ENCODE data around the gene SBK2.

Gene SBK2

DNA sequence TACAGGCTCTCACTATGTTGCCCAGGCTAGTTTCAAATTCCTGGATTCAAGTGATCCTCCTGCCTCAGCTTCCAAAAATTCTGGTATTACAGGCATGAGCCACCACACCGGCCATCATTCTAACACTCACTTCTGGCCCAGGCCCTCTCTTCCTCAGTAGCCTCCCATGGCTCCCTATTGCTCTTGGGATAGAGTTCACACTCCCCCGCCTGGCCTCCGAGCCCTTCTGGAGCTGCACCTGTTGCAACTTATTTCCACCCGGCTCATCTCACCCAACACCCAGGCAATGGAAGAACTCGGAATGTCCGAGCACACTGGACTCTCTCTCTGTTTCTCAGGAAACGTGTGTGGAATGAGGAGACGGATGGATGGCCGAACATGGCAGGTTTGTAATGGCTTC lies 17.4 kb upstream of the SBK2 start:
- no peak for TF ChIP-seq CTCF (IDR thresholded peaks at IDR 0.05; ENCODE audit: poor library complexity, severe bottlenecking)
- Histone ChIP-seq H3K27me3 (ENCODE audit: insufficient read depth, poor library complexity, severe bottlenecking) (no peaks in the 10 kb centered on the region), H3K27ac (ENCODE audit: poor library complexity, severe bottlenecking) (no peak overlapping the region), H3K4me3 (ENCODE audit: severe bottlenecking) (no peak overlapping the region), H3K36me3 (ENCODE audit: low read depth) (no peaks in the 10 kb centered on the region), H3K4me1 (ENCODE audit: insufficient read depth, poor library complexity, severe bottlenecking) (peaks cover 15% of the 10 kb centered on the region), H3K9me3 (ENCODE audit: severe bottlenecking) (no peaks in the 10 kb centered on the region)
- no peak for DNase-seq (ENCODE audit: low spot score)
- ATAC-seq (ENCODE audit: low read depth), result no peak

DNA sequence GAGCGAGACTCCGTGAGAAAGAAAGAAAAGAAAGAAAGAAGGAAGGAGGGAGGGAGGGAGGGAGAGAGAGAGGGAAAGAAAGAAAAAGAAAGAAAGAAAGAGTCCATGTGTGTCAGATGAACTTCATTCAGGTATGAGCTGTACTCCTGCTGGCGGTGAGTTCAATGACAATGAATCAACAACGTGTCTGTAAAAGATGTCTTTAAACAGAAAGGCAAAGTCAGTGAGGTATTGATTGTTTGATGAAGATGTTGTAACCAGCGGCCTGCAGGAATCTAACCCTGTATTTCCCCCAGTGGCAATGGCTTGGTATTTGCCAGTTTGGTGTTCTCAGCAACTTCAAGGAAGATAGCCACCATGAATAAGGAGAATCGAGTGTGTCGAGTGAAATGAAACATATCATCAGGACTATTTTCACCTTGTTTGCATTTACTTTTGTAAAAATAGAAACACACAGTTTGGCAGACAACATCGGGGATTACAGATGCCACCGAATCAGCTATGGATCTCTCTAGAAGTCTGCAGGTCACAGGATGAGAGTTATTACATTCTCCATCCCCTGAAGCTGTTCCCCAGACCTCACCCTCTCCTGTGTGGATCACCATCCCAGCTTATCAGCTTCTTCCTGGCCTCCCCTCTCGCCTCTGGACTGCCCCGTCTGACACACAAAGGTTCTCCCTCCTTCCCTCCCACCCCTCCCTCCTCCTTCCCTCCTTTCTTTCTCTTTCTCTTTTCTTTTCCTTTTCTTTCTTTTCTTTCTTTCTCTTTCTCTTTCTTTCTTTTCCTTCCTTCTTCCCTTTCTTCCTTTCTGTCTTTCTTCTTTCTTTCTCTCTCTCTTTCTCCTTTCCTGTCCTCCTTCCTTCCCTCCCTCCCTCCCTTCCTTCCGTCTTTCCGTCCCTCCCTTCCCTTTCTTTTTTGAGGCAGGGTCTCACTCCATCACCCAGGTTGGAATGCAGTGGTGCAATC lies 16.6 kb upstream of the SBK2 start:
- Histone ChIP-seq H3K9me3 (ENCODE audit: severe bottlenecking) (no peaks in the 10 kb centered on the region), H3K27me3 (ENCODE audit: insufficient read depth, poor library complexity, severe bottlenecking) (no peaks in the 10 kb centered on the region), H3K4me3 (ENCODE audit: severe bottlenecking) (no peak overlapping the region), H3K4me1 (ENCODE audit: insufficient read depth, poor library complexity, severe bottlenecking) (peaks cover 20% of the 10 kb centered on the region), H3K36me3 (ENCODE audit: low read depth) (no peaks in the 10 kb centered on the region), H3K27ac (ENCODE audit: poor library complexity, severe bottlenecking) (peak overlapping the region; percentile 2)
- TF ChIP-seq CTCF (IDR thresholded peaks at IDR 0.05; ENCODE audit: poor library complexity, severe bottlenecking), result no peak
- DNase-seq (ENCODE audit: low spot score), result no peak
- no peak for ATAC-seq (ENCODE audit: low read depth)

DNA sequence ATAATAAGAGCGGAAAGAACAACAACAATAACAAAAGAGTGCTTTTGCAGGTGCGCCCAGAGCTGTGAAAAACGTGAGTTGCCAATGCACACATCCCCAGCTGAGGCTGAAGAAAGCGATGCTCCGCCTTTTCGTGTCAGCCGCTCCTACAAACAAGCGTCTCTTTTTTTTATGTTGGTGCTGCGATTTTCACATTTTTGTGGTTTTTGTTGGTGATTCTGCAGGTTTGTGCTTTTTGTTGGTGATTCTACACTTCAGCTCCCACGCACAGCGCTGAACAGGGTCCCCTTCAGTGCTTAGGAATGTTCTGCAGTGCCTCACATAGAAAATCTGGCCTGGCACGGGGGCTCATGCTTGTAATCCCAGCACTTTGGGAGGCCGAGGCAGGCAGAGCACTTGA lies 15.7 kb upstream of the SBK2 start:
- H3K27ac ChIP-seq (ENCODE audit: poor library complexity, severe bottlenecking), result peak overlapping the region; percentile 2
- H3K4me1 ChIP-seq (ENCODE audit: insufficient read depth, poor library complexity, severe bottlenecking), result peaks cover 23% of the 10 kb centered on the region
- no peak overlapping the region for H3K4me3 ChIP-seq (ENCODE audit: severe bottlenecking)
- peak; percentile 31; the same call in 2 of the 3 replicates for ATAC-seq (ENCODE audit: low read depth)
- H3K27me3 ChIP-seq (ENCODE audit: insufficient read depth, poor library complexity, severe bottlenecking), result no peaks in the 10 kb centered on the region
- no peaks in the 10 kb centered on the region for H3K9me3 ChIP-seq (ENCODE audit: severe bottlenecking)
- no peak for DNase-seq (ENCODE audit: low spot score)
- no peak for TF ChIP-seq CTCF (IDR thresholded peaks at IDR 0.05; ENCODE audit: poor library complexity, severe bottlenecking)
- no peaks in the 10 kb centered on the region for H3K36me3 ChIP-seq (ENCODE audit: low read depth)

DNA sequence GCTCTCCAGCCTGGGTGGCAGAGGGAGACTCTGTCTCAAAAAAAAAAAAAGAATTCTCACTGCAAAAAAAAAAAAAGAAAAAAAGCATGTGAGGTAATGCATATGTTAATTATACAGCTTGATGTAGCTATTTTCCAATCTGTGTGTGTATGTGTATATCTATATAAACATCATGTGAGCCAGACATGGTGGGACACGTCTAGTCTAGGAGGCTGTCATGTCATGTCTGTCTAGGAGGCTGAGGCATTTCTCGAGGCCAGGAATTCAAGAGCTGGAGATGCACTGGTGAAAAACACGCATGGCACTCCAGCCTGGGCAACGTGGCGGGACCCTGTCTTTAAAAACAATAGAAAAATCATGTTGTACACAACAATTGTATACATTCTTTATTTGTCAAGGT lies 15.3 kb upstream of the SBK2 start:
- no peak overlapping the region for H3K27ac ChIP-seq (ENCODE audit: poor library complexity, severe bottlenecking)
- ATAC-seq (ENCODE audit: low read depth) (no peak), DNase-seq (ENCODE audit: low spot score) (no peak)
- peaks cover 28% of the 10 kb centered on the region for H3K4me1 ChIP-seq (ENCODE audit: insufficient read depth, poor library complexity, severe bottlenecking)
- H3K4me3 ChIP-seq (ENCODE audit: severe bottlenecking), result no peak overlapping the region
- TF ChIP-seq CTCF (IDR thresholded peaks at IDR 0.05; ENCODE audit: poor library complexity, severe bottlenecking), result no peak
- H3K27me3 ChIP-seq (ENCODE audit: insufficient read depth, poor library complexity, severe bottlenecking), result no peaks in the 10 kb centered on the region
- no peaks in the 10 kb centered on the region for H3K36me3 ChIP-seq (ENCODE audit: low read depth)
- H3K9me3 ChIP-seq (ENCODE audit: severe bottlenecking), result no peaks in the 10 kb centered on the region

DNA sequence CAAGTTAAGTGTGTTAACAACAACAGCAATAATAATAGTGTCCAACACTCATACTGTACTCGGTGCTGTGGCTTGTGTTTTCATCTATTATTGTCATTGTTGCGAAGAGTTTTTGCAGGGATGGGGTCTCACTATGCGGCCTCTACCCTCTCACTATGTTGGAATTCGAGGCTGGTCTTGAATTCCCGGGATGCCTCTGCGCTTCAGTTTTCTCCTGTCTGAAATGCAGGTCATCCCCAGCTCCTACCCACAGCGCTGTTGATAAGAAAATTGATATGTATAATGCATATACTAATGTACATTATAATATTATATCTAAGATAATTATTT lies 13.4 kb upstream of the SBK2 start:
- no peak for ATAC-seq (ENCODE audit: low read depth)
- no peak for DNase-seq (ENCODE audit: low spot score)
- no peaks in the 10 kb centered on the region for H3K36me3 ChIP-seq (ENCODE audit: low read depth)
- H3K4me1 ChIP-seq (ENCODE audit: insufficient read depth, poor library complexity, severe bottlenecking), result peaks cover 28% of the 10 kb centered on the region
- H3K4me3 ChIP-seq (ENCODE audit: severe bottlenecking), result no peak overlapping the region
- no peaks in the 10 kb centered on the region for H3K27me3 ChIP-seq (ENCODE audit: insufficient read depth, poor library complexity, severe bottlenecking)
- no peak for TF ChIP-seq CTCF (IDR thresholded peaks at IDR 0.05; ENCODE audit: poor library complexity, severe bottlenecking)
- peak overlapping the region; percentile 90 for H3K27ac ChIP-seq (ENCODE audit: poor library complexity, severe bottlenecking)
- no peaks in the 10 kb centered on the region for H3K9me3 ChIP-seq (ENCODE audit: severe bottlenecking)

Measured in RWPE2 (cell line).